Esophagus squamous epithelium (tissue), 5 donors: ENCODE data around the gene VSIG2. TPM values are rescaled to one million over a fixed set of nuclear protein-coding genes. Genes with fewer than 3 reads are reported as not detected.

Experiments used
- DNase-seq: peaks from one replicate; lab custom pipeline; 2025; lab: John Stamatoyannopoulos, UW
- H3K27ac ChIP-seq, 4 donors: fragments of 200-600 bp; sonication (generic); one replicate each; pipeline ENCODE4 v1.5.1; 2016 to 2019; ENCODE audit warnings: mild to moderate bottlenecking in 1 of 4
- H3K27me3 ChIP-seq, 4 donors: fragments of 200-600 bp; sonication (generic); 1 replicate in 3 of 4; 2 replicates in 1 of 4; pipeline versions ENCODE4 v1.5.1 to v1.6.0; 2017 to 2021; ENCODE audit warnings: antibody characterized with exemption in 1 of 4
- H3K36me3 ChIP-seq, 3 donors: fragments of 200-600 bp; sonication (generic); one replicate each; pipeline ENCODE4 v1.5.1; 2016 to 2019
- H3K4me1 ChIP-seq, 3 donors: fragments of 200-600 bp; sonication (generic); one replicate each; pipeline ENCODE4 v1.5.1; 2017 to 2019
- H3K4me3 ChIP-seq, 4 donors: fragments of 200-600 bp; sonication (generic); 1 replicate in 3 of 4; 2 replicates in 1 of 4; pipeline ENCODE4 v1.5.1; 2016 to 2019; ENCODE audit warnings: mild to moderate bottlenecking in 2 of 4, moderate library complexity in 1 of 4
- H3K9me3 ChIP-seq, 3 donors: fragments of 200-600 bp; sonication (generic); one replicate each; pipeline ENCODE4 v1.5.1; 2016 to 2019
- POLR2A ChIP-seq, 4 donors: fragments of 450-650 bp; IDR thresholded peaks; one replicate each; pipeline ENCODE4 v1.6.1; 2017; ENCODE audit warnings: antibody characterized with exemption in 4 of 4, mild to moderate bottlenecking in 4 of 4, moderate library complexity in 3 of 4
- WGBS, 2 donors: methylation state at CpG; one replicate each; pipeline ENCODE4 v1.1.5; 2018; 5-methylcytosine and 5-hydroxymethylcytosine counted together
- intact Hi-C: fragments of 100-400 bp; cut with DNase I; formaldehyde crosslinking; loops from one replicate; pipeline ENCODE4 v1.15.0; 2022
- total RNA-seq, 4 donors: library from RNA; depleted of rRNA; stranded (reverse); fragments of >200 nt; gene quantifications; one replicate each; pipeline ENCODE4 v1.1.0, GENCODE V29; 2016
- TF ChIP-seq, protein P1 (sequence below), 6 experiments: fragments of 450-650 bp in 4 of 6; fragments of 200-600 bp in 2 of 6; sonication (generic) in 2 of 6; IDR thresholded peaks; one replicate each; pipeline ENCODE4 v1.5.1; 2016 to 2019; ENCODE audit warnings: antibody characterized with exemption in 6 of 6, mild to moderate bottlenecking in 4 of 6, moderate library complexity in 4 of 6
- donor health status: DM: yes; HTN: yes; CAD: no.

Gene VSIG2
- total RNA-seq, 4 donors from 2014 or later, result 5.1 to 10.2 (median 7.6) TPM

- peaks cover 0 to 6% (median 0%) of the 10 kb centered on the region in 3 donors for H3K36me3 ChIP-seq
- WGBS, 2 donors, result 6 to 7% methylated on average over 18 to 19 of the region's 25 CpGs
- peaks cover 6 to 77% (median 24%) of the 10 kb centered on the region in 4 donors for H3K27me3 ChIP-seq
- no peak for TF ChIP-seq POLR2A (IDR thresholded peaks at IDR 0.05)
- TF ChIP-seq, protein P1, sequence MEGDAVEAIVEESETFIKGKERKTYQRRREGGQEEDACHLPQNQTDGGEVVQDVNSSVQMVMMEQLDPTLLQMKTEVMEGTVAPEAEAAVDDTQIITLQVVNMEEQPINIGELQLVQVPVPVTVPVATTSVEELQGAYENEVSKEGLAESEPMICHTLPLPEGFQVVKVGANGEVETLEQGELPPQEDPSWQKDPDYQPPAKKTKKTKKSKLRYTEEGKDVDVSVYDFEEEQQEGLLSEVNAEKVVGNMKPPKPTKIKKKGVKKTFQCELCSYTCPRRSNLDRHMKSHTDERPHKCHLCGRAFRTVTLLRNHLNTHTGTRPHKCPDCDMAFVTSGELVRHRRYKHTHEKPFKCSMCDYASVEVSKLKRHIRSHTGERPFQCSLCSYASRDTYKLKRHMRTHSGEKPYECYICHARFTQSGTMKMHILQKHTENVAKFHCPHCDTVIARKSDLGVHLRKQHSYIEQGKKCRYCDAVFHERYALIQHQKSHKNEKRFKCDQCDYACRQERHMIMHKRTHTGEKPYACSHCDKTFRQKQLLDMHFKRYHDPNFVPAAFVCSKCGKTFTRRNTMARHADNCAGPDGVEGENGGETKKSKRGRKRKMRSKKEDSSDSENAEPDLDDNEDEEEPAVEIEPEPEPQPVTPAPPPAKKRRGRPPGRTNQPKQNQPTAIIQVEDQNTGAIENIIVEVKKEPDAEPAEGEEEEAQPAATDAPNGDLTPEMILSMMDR (IDR thresholded peaks at IDR 0.05), result no peak
- peak overlapping the region; percentile 43 to 91 (median 84) for H3K27ac ChIP-seq
- no peak for DNase-seq
- no peaks in the 10 kb centered on the region for H3K9me3 ChIP-seq
- H3K4me1 ChIP-seq, result peaks cover 34 to 73% (median 34%) of the 10 kb centered on the region in 3 donors
- intact Hi-C loops, result loop anchor here (5.0 to 10.0 kb wide), 2 partner anchors 75 to 93 kb away; no protein-coding TSS in a partner anchor
- peak overlapping the region; percentile 32 to 77 (median 55) for H3K4me3 ChIP-seq
Measured at GRCh38 chr11:124760205-124760652, 8.2 kb upstream of the VSIG2 start.

GRCh38 chr11:124759266-124760204, 7.5 kb upstream of the VSIG2 start:
- DNase-seq, result no peak
- TF ChIP-seq POLR2A (IDR thresholded peaks at IDR 0.05), result no peak
- TF ChIP-seq, protein P1 (IDR thresholded peaks at IDR 0.05), result no peak
- no peaks in the 10 kb centered on the region for H3K9me3 ChIP-seq
- intact Hi-C loops, result loop anchor here (5.0 to 10.0 kb wide), 2 partner anchors 75 to 92 kb away; no protein-coding TSS in a partner anchor
- H3K27ac ChIP-seq, result peak overlapping the region; percentile 43 to 91 (median 84)
- no peaks in the 10 kb centered on the region for H3K36me3 ChIP-seq
- H3K4me1 ChIP-seq, result peaks cover 34 to 73% (median 34%) of the 10 kb centered on the region in 3 donors
- 35 to 48% methylated on average over 4 to 5 of the region's 52 CpGs for WGBS, 2 donors
- peaks cover 6 to 77% (median 24%) of the 10 kb centered on the region in 4 donors for H3K27me3 ChIP-seq
- H3K4me3 ChIP-seq, result peak overlapping the region; percentile 32 to 77 (median 55)

GRCh38 chr11:124758355-124759265, 6.6 kb upstream of the VSIG2 start:
- H3K27me3 ChIP-seq, result peaks cover 6 to 79% (median 24%) of the 10 kb centered on the region in 4 donors
- DNase-seq, result no peak
- no peaks in the 10 kb centered on the region for H3K9me3 ChIP-seq
- TF ChIP-seq, protein P1 (IDR thresholded peaks at IDR 0.05), result peak; percentile 34 to 81 (median 72)
- TF ChIP-seq POLR2A (IDR thresholded peaks at IDR 0.05), result no peak
- 14 to 40% methylated on average over 1 to 19 of the region's 53 CpGs for WGBS, 2 donors
- intact Hi-C loops, result no loop called here
- H3K4me3 ChIP-seq, result peak overlapping the region; percentile 32 to 77 (median 55)
- H3K27ac ChIP-seq, result peak overlapping the region; percentile 43 to 91 (median 84)
- H3K4me1 ChIP-seq, result peaks cover 34 to 69% (median 34%) of the 10 kb centered on the region in 3 donors
- H3K36me3 ChIP-seq, result peaks cover 0 to 2% (median 0%) of the 10 kb centered on the region in 3 donors

DNA sequence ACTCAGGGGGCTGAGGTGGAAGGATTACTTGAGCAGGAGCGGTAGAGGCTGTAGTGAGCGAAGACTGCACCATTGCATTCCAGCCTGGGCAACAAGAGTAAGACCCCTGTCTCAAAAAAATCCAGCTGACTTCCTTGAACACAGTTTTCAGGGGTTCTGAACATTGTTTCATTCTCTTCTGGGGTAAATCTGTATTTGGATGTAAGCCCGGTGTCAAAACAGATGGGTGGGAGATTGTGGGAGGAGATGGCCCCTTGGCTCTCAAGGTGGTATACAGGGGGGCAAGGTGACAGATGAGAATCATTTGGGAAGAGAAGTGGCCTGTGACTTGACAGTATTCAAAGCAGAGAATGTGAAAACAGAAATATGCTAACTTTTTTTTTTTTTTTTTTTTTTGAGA, 5.3 kb upstream of the VSIG2 start:
- 57 to 72% methylated on average over 2 to 3 of the region's 3 CpGs for WGBS, 2 donors
- no peak for TF ChIP-seq POLR2A (IDR thresholded peaks at IDR 0.05)
- TF ChIP-seq, protein P1 (IDR thresholded peaks at IDR 0.05), result no peak
- peaks cover 6 to 80% (median 24%) of the 10 kb centered on the region in 4 donors for H3K27me3 ChIP-seq
- H3K9me3 ChIP-seq, result no peaks in the 10 kb centered on the region
- H3K27ac ChIP-seq, result no peak overlapping the region
- peaks cover 0 to 5% (median 0%) of the 10 kb centered on the region in 3 donors for H3K36me3 ChIP-seq
- no peak overlapping the region for H3K4me3 ChIP-seq
- H3K4me1 ChIP-seq, result peaks cover 28 to 69% (median 31%) of the 10 kb centered on the region in 3 donors
- intact Hi-C loops, result no loop called here
- no peak for DNase-seq
